Upper lobe of left lung (tissue), 4 donors: Measurements from ENCODE around the gene RRN3.

ENCODE experiments used
- EP300 ChIP-seq, 4 donors: sonication (generic); formaldehyde crosslinking; IDR thresholded peaks; one replicate each; pipeline ENCODE4 v1.5.1; 2017; ENCODE audit warnings: antibody characterized with exemption in 4 of 4, control low read depth in 2 of 4
- TF ChIP-seq, protein P1 (sequence below), 6 experiments: fragments of 450-650 bp in 4 of 6; fragments of 200-600 bp in 2 of 6; sonication (generic) in 2 of 6; IDR thresholded peaks; one replicate each; pipeline ENCODE4 v1.5.1; 2016 to 2019; ENCODE audit warnings: antibody characterized with exemption in 6 of 6

DNA sequence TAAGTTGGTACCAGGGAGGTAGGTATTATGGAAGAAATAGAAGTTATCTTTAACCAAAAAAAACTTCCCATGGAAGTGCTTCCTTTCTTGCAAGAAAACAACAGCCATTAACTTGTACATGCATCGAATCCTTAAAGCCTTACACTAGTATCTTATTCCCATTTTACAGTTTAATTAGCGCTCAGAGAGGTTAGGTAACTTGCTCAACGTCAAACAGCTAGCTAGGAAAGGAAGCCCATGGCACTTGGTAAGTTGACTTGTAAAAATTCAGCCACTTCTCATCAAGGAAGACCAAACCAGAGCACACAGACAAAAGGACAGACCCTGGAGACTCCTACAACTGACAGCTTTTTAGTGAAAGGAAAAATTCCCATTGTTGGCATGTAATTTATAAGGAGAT is 34.7 kb downstream of the RRN3 start:
- TF ChIP-seq, protein P1, sequence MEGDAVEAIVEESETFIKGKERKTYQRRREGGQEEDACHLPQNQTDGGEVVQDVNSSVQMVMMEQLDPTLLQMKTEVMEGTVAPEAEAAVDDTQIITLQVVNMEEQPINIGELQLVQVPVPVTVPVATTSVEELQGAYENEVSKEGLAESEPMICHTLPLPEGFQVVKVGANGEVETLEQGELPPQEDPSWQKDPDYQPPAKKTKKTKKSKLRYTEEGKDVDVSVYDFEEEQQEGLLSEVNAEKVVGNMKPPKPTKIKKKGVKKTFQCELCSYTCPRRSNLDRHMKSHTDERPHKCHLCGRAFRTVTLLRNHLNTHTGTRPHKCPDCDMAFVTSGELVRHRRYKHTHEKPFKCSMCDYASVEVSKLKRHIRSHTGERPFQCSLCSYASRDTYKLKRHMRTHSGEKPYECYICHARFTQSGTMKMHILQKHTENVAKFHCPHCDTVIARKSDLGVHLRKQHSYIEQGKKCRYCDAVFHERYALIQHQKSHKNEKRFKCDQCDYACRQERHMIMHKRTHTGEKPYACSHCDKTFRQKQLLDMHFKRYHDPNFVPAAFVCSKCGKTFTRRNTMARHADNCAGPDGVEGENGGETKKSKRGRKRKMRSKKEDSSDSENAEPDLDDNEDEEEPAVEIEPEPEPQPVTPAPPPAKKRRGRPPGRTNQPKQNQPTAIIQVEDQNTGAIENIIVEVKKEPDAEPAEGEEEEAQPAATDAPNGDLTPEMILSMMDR (IDR thresholded peaks at IDR 0.05), result no peak
- TF ChIP-seq EP300 (IDR thresholded peaks at IDR 0.05), result no peak
